Neural progenitor cell (in vitro differentiated cells): ENCODE data around the gene PHYH. TPM values are rescaled to one million over a fixed set of nuclear protein-coding genes. Genes with fewer than 3 reads are reported as not detected.

Source experiments
- DNase-seq: peaks from one replicate; pipeline ENCODE4 v3.0.0-alpha.2; 2016; ENCODE audit warnings: low spot score
- H2AFZ ChIP-seq: fragments of 200-600 bp; sonication (generic); replicated peaks from 2 replicates; pipeline ENCODE4 v1.6.1; 2016; ENCODE audit warnings: antibody characterized with exemption
- H3F3A ChIP-seq: fragments of 200-600 bp; sonication (generic); 2 replicates; pipeline ENCODE4 v1.6.1; 2016; ENCODE audit warnings: antibody characterized with exemption, low read depth
- H3K27ac ChIP-seq: fragments of 200-600 bp; sonication (generic); 2 replicates; pipeline ENCODE4 v1.5.1; 2016; ENCODE audit warnings: mild to moderate bottlenecking
- H3K27me3 ChIP-seq: fragments of 200-600 bp; sonication (generic); 2 replicates; pipeline ENCODE4 v1.6.1; 2016; ENCODE audit warnings: mild to moderate bottlenecking, moderate library complexity
- H3K36me3 ChIP-seq: fragments of 200-600 bp; sonication (generic); 2 replicates; pipeline ENCODE4 v1.5.1; 2016
- H3K4me1 ChIP-seq: fragments of 200-600 bp; sonication (generic); 2 replicates; pipeline ENCODE4 v1.6.1; 2016; ENCODE audit warnings: mixed run types
- H3K4me2 ChIP-seq: fragments of 200-600 bp; sonication (generic); 2 replicates; pipeline ENCODE4 v1.6.1; 2016
- H3K4me3 ChIP-seq: fragments of 200-600 bp; sonication (generic); 2 replicates; pipeline ENCODE4 v1.5.1; 2016
- H3K79me2 ChIP-seq: fragments of 200-600 bp; sonication (generic); 2 replicates; pipeline ENCODE4 v1.6.1; 2016; ENCODE audit warnings: low read depth
- H3K9ac ChIP-seq: fragments of 200-600 bp; sonication (generic); 2 replicates; pipeline ENCODE4 v1.6.1; 2016
- H3K9me3 ChIP-seq: fragments of 200-600 bp; sonication (generic); 2 replicates; pipeline ENCODE4 v1.5.1; 2016; ENCODE audit warnings: low read depth
- H4K20me1 ChIP-seq: fragments of 200-600 bp; sonication (generic); 2 replicates; pipeline ENCODE4 v1.6.1; 2016; ENCODE audit warnings: low read depth
- H3K27ac Mint-ChIP-seq: 3 replicates; pipeline ENCODE4 v1.8.0; 2021; ENCODE audit warnings: mixed read lengths
- H3K27me3 Mint-ChIP-seq: 2 replicates; pipeline ENCODE4 v1.8.0; 2022; ENCODE audit warnings: low read depth, mild to moderate bottlenecking, inconsistent platforms, moderate library complexity, mixed read lengths; ENCODE audit not compliant: insufficient read depth
- H3K36me3 Mint-ChIP-seq: 3 replicates; pipeline ENCODE4 v1.8.0; 2021; ENCODE audit warnings: mixed read lengths
- H3K4me1 Mint-ChIP-seq: 3 replicates; pipeline ENCODE4 v1.8.0; 2021; ENCODE audit warnings: mixed read lengths
- H3K4me3 Mint-ChIP-seq: 3 replicates; pipeline ENCODE4 v1.8.0; 2021; ENCODE audit warnings: mild to moderate bottlenecking, moderate library complexity, mixed read lengths
- H3K9me3 Mint-ChIP-seq: 3 replicates; pipeline ENCODE4 v1.8.0; 2020; ENCODE audit warnings: mixed read lengths
- EZH2 ChIP-seq: fragments of 200-600 bp; sonication (generic); IDR thresholded peaks from 2 replicates; pipeline ENCODE4 v1.6.1; 2017; ENCODE audit warnings: antibody characterized with exemption, mild to moderate bottlenecking, moderate library complexity
- EZH2phosphoT487 ChIP-seq: fragments of 200-600 bp; sonication (generic); IDR thresholded peaks from 2 replicates; pipeline ENCODE4 v1.6.1; 2017; ENCODE audit warnings: antibody characterized with exemption
- total RNA-seq: library from RNA; depleted of rRNA; stranded (reverse); fragments of >200 nt; gene quantifications from 2 replicates; pipeline ENCODE4 v1.2.3, GENCODE V29; 2015; ENCODE audit warnings: low replicate concordance
- TF ChIP-seq, protein P1 (sequence below): fragments of 200-600 bp; sonication (generic); IDR thresholded peaks from 2 replicates; pipeline ENCODE4 v1.5.1; 2017; ENCODE audit warnings: antibody characterized with exemption, mild to moderate bottlenecking

Gene PHYH
- total RNA-seq, 1 donor from 2014 or later = 22.2 TPM

DNA sequence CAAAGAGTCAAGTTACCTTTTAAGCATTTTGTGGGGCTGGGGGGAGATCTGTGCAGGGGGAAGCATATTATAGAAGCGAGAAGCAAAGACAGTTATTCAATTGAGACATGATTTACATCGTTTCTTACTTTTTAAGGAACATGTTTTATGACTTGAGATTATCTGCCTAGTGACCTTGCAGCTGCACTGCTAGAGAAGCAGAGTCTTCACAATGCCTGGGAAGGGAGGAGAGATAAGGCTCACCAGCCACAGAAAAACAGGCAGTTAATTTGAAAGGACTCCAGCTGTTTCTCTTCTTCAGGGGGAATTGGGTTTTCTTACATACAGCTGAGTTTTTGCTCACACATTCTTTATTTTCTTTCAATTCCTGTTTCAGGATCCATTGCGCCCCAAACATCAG lies 31.0 kb downstream of the PHYH start:
- H3K27me3 Mint-ChIP-seq = peaks cover 4% of the 10 kb centered on the region
- Histone ChIP-seq H4K20me1 (no peaks in the 10 kb centered on the region), H3K36me3 (no peaks in the 10 kb centered on the region), H3K4me1 (peaks cover 22% of the 10 kb centered on the region), H3K4me3 (no peak overlapping the region), H3F3A (peaks cover 26% of the 10 kb centered on the region), H3K27me3 (no peaks in the 10 kb centered on the region), H3K27ac (peak overlapping the region; percentile 41), H2AFZ (no peak overlapping the region), H3K9ac (no peak overlapping the region), H3K79me2 (no peaks in the 10 kb centered on the region), H3K4me2 (peak overlapping the region; percentile 24), H3K9me3 (no peaks in the 10 kb centered on the region)
- no peak overlapping the region for H3K4me3 Mint-ChIP-seq
- TF ChIP-seq EZH2 (no peak), EZH2phosphoT487 (no peak)
- TF ChIP-seq, protein P1, sequence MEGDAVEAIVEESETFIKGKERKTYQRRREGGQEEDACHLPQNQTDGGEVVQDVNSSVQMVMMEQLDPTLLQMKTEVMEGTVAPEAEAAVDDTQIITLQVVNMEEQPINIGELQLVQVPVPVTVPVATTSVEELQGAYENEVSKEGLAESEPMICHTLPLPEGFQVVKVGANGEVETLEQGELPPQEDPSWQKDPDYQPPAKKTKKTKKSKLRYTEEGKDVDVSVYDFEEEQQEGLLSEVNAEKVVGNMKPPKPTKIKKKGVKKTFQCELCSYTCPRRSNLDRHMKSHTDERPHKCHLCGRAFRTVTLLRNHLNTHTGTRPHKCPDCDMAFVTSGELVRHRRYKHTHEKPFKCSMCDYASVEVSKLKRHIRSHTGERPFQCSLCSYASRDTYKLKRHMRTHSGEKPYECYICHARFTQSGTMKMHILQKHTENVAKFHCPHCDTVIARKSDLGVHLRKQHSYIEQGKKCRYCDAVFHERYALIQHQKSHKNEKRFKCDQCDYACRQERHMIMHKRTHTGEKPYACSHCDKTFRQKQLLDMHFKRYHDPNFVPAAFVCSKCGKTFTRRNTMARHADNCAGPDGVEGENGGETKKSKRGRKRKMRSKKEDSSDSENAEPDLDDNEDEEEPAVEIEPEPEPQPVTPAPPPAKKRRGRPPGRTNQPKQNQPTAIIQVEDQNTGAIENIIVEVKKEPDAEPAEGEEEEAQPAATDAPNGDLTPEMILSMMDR = no peak
- no peaks in the 10 kb centered on the region for H3K36me3 Mint-ChIP-seq
- H3K9me3 Mint-ChIP-seq = no peaks in the 10 kb centered on the region
- H3K4me1 Mint-ChIP-seq = peaks cover 36% of the 10 kb centered on the region
- H3K27ac Mint-ChIP-seq = peak overlapping the region; percentile 74
- DNase-seq = peak; percentile 62

- Histone ChIP-seq H3K27me3 (no peaks in the 10 kb centered on the region), H3K9ac (no peak overlapping the region), H3K9me3 (no peaks in the 10 kb centered on the region), H3K4me3 (no peak overlapping the region), H2AFZ (no peak overlapping the region), H4K20me1 (no peaks in the 10 kb centered on the region), H3F3A (peaks cover 26% of the 10 kb centered on the region), H3K4me2 (peak overlapping the region; percentile 24), H3K36me3 (no peaks in the 10 kb centered on the region), H3K4me1 (peaks cover 22% of the 10 kb centered on the region), H3K79me2 (no peaks in the 10 kb centered on the region), H3K27ac (peak overlapping the region; percentile 41)
- peaks cover 36% of the 10 kb centered on the region for H3K4me1 Mint-ChIP-seq
- no peaks in the 10 kb centered on the region for H3K9me3 Mint-ChIP-seq
- H3K36me3 Mint-ChIP-seq = no peaks in the 10 kb centered on the region
- DNase-seq = no peak
- H3K27ac Mint-ChIP-seq = peak overlapping the region; percentile 74
- TF ChIP-seq EZH2 = no peak
- TF ChIP-seq EZH2phosphoT487 = no peak
- TF ChIP-seq, protein P1 = no peak
- H3K4me3 Mint-ChIP-seq = no peak overlapping the region
- peaks cover 2% of the 10 kb centered on the region for H3K27me3 Mint-ChIP-seq
Observed at GRCh38 chr10:13268310-13268709, 31.6 kb downstream of the PHYH start.

DNA sequence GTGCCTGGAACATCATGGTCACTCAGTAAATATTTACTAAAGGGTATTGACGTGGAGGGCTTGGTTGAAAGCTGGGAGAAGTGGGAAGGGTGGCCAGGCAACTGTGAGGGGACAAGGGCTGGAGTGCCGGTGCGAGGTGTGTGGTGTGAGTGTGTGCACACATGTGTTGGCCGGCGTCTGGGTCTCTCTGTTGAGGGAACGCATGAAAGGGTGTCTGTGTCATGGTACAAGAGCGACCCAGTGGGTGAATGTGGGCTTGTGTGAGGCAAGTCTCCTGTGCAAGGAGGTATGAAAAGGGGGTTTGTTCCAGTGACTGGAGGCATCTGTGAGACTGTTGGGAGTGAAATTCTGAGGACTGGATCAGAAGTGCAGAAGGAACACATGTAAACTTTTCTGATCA lies 36.3 kb downstream of the PHYH start:
- Histone ChIP-seq H3K27ac (no peak overlapping the region), H3K36me3 (no peaks in the 10 kb centered on the region), H3K9me3 (no peaks in the 10 kb centered on the region), H3K4me3 (no peak overlapping the region), H3K4me2 (no peak overlapping the region), H3K79me2 (no peaks in the 10 kb centered on the region), H3K4me1 (peaks cover 2% of the 10 kb centered on the region), H3K9ac (no peak overlapping the region), H3F3A (peaks cover 12% of the 10 kb centered on the region), H3K27me3 (no peaks in the 10 kb centered on the region), H2AFZ (no peak overlapping the region), H4K20me1 (no peaks in the 10 kb centered on the region)
- no peak for DNase-seq
- H3K4me1 Mint-ChIP-seq = peaks cover 3% of the 10 kb centered on the region
- H3K36me3 Mint-ChIP-seq = peaks cover 2% of the 10 kb centered on the region
- TF ChIP-seq EZH2 = no peak
- TF ChIP-seq EZH2phosphoT487 = no peak
- TF ChIP-seq, protein P1 = no peak
- H3K27ac Mint-ChIP-seq = peak overlapping the region; percentile 86
- peaks cover 2% of the 10 kb centered on the region for H3K27me3 Mint-ChIP-seq
- H3K4me3 Mint-ChIP-seq = no peak overlapping the region
- H3K9me3 Mint-ChIP-seq = peaks cover 11% of the 10 kb centered on the region
